Esophagus muscularis mucosa (tissue), 4 donors: ENCODE data around the gene ESR2. TPM values are rescaled to one million over a fixed set of nuclear protein-coding genes. Genes with fewer than 3 reads are reported as not detected.

Source experiments
- DNase-seq: peaks from one replicate; pipeline ENCODE4 v3.0.0-alpha.2; 2017; ENCODE audit errors: extremely low spot score
- H3K27ac ChIP-seq, 4 donors: fragments of 200-600 bp; sonication (generic); replicated peaks in 1 of 4; 1 replicate in 3 of 4; 2 replicates in 1 of 4; pipeline ENCODE4 v1.5.1; 2016 to 2019; ENCODE audit warnings: mild to moderate bottlenecking in 1 of 4
- H3K27me3 ChIP-seq, 4 donors: fragments of 200-600 bp; sonication (generic); one replicate each; pipeline versions ENCODE4 v1.5.1 to v1.6.0; 2016 to 2019
- H3K36me3 ChIP-seq, 4 donors: fragments of 200-600 bp; sonication (generic); one replicate each; pipeline ENCODE4 v1.5.1; 2016 to 2019
- H3K4me1 ChIP-seq, 4 donors: fragments of 200-600 bp; sonication (generic); one replicate each; pipeline ENCODE4 v1.5.1; 2016 to 2019
- H3K4me3 ChIP-seq, 4 donors: fragments of 200-600 bp; sonication (generic); 1 replicate in 2 of 4; 2 replicates in 2 of 4; pipeline ENCODE4 v1.5.1; 2016 to 2019; ENCODE audit warnings: mild to moderate bottlenecking in 4 of 4, moderate library complexity in 1 of 4
- H3K9me3 ChIP-seq, 4 donors: fragments of 200-600 bp; sonication (generic); 1 replicate in 3 of 4; 2 replicates in 1 of 4; pipeline ENCODE4 v1.5.1; 2016 to 2019
- CTCF ChIP-seq, 3 experiments: fragments of 200-600 bp in 2 of 3; fragments of 450-650 bp in 1 of 3; sonication (generic) in 2 of 3; IDR thresholded peaks; one replicate each; pipeline ENCODE4 v1.5.1; 2017 to 2019; ENCODE audit warnings: antibody characterized with exemption in 3 of 3, mild to moderate bottlenecking in 2 of 3, moderate library complexity in 1 of 3
- EP300 ChIP-seq: sonication (generic); formaldehyde crosslinking; IDR thresholded peaks from one replicate; pipeline ENCODE4 v1.6.1; 2017; ENCODE audit warnings: antibody characterized with exemption
- POLR2A ChIP-seq: fragments of 450-650 bp; IDR thresholded peaks from one replicate; pipeline ENCODE4 v1.6.1; 2017; ENCODE audit warnings: antibody characterized with exemption, moderate library complexity, mild to moderate bottlenecking, low read depth
- POLR2AphosphoS5 ChIP-seq, 2 donors: sonication (generic); formaldehyde crosslinking; IDR thresholded peaks; one replicate each; pipeline ENCODE4 v1.6.1; 2017; ENCODE audit warnings: antibody characterized with exemption in 2 of 2
- WGBS: methylation state at CpG from one replicate; pipeline ENCODE4 v1.1.5; 2018; 5-methylcytosine and 5-hydroxymethylcytosine counted together
- intact Hi-C: fragments of 100-400 bp; cut with DNase I; formaldehyde crosslinking; loops from one replicate; pipeline ENCODE4 v1.15.1; 2023
- total RNA-seq, 4 donors: library from RNA; depleted of rRNA; stranded (reverse); fragments of >200 nt; gene quantifications; one replicate each; pipeline versions ENCODE4 v1.1.0 to v1.2.1, GENCODE V29; 2016

Gene ESR2
- total RNA-seq, 4 donors from 2014 or later: 0.29 to 0.83 (median 0.42) TPM; not detected in 1

- Histone ChIP-seq H3K27ac (no peak overlapping the region), H3K27me3 (no peaks in the 10 kb centered on the region), H3K36me3 (peaks cover 29 to 97% (median 74%) of the 10 kb centered on the region in 4 donors), H3K9me3 (no peaks in the 10 kb centered on the region), H3K4me1 (no peaks in the 10 kb centered on the region), H3K4me3 (no peak overlapping the region)
- 96% methylated on average over 6 of the region's 6 CpGs for WGBS
- TF ChIP-seq POLR2A (no peak), EP300 (no peak), POLR2AphosphoS5 (IDR thresholded peaks at IDR 0.05) (no peak), CTCF (IDR thresholded peaks at IDR 0.05) (no peak)
- no peak for DNase-seq
- intact Hi-C loops: no loop called here
Observed at GRCh38 chr14:64126548-64126947, 167.6 kb downstream of the ESR2 start.

GRCh38 chr14:64125270-64125669, 168.9 kb downstream of the ESR2 start:
- Histone ChIP-seq H3K27ac (no peak overlapping the region), H3K4me1 (no peaks in the 10 kb centered on the region), H3K27me3 (no peaks in the 10 kb centered on the region), H3K36me3 (peaks cover 26 to 99% (median 75%) of the 10 kb centered on the region in 4 donors), H3K4me3 (no peak overlapping the region), H3K9me3 (no peaks in the 10 kb centered on the region)
- TF ChIP-seq POLR2AphosphoS5 (IDR thresholded peaks at IDR 0.05) (no peak), POLR2A (no peak), EP300 (no peak), CTCF (IDR thresholded peaks at IDR 0.05) (no peak)
- intact Hi-C loops: no loop called here
- DNase-seq: no peak
- 87% methylated on average over 2 of the region's 2 CpGs for WGBS

- no peaks in the 10 kb centered on the region for H3K27me3 ChIP-seq
- peaks cover 18 to 92% (median 65%) of the 10 kb centered on the region in 4 donors for H3K36me3 ChIP-seq
Observed at GRCh38 chr14:64123241-64123822, 170.8 kb downstream of the ESR2 start.

GRCh38 chr14:64119980-64120379, 174.2 kb downstream of the ESR2 start:
- no peak for DNase-seq
- Histone ChIP-seq H3K27ac (no peak overlapping the region), H3K4me3 (no peak overlapping the region), H3K36me3 (peaks cover 0 to 76% (median 45%) of the 10 kb centered on the region in 4 donors), H3K9me3 (no peaks in the 10 kb centered on the region), H3K4me1 (peaks cover 6 to 12% (median 7%) of the 10 kb centered on the region in 4 donors), H3K27me3 (no peaks in the 10 kb centered on the region)
- TF ChIP-seq CTCF (IDR thresholded peaks at IDR 0.05): no peak
- TF ChIP-seq EP300: no peak
- TF ChIP-seq POLR2AphosphoS5 (IDR thresholded peaks at IDR 0.05): no peak
- no peak for TF ChIP-seq POLR2A
- intact Hi-C loops: loop anchor here (10.0 kb wide), 1 partner anchor 105 kb away; no protein-coding TSS in a partner anchor

More at GRCh38 chr14:64123241-64123822, 170.8 kb downstream of the ESR2 start:
- TF ChIP-seq EP300 (no peak), POLR2A (no peak), POLR2AphosphoS5 (IDR thresholded peaks at IDR 0.05) (no peak), CTCF (IDR thresholded peaks at IDR 0.05) (no peak)
- Histone ChIP-seq H3K4me3 (no peak overlapping the region), H3K4me1 (peaks cover 0 to 5% (median 2%) of the 10 kb centered on the region in 4 donors), H3K27ac (no peak overlapping the region), H3K9me3 (no peaks in the 10 kb centered on the region)
- intact Hi-C loops: no loop called here
- WGBS: 96% methylated on average over 5 of the region's 5 CpGs
- DNase-seq: no peak

- no peak for DNase-seq
- peaks cover 0 to 76% (median 45%) of the 10 kb centered on the region in 4 donors for H3K36me3 ChIP-seq
- peaks cover 6 to 12% (median 7%) of the 10 kb centered on the region in 4 donors for H3K4me1 ChIP-seq
- no peaks in the 10 kb centered on the region for H3K9me3 ChIP-seq
- no peak for TF ChIP-seq CTCF (IDR thresholded peaks at IDR 0.05)
- no peaks in the 10 kb centered on the region for H3K27me3 ChIP-seq
- H3K27ac ChIP-seq: no peak overlapping the region
- intact Hi-C loops: loop anchor here (10.0 kb wide), 1 partner anchor 105 kb away; no protein-coding TSS in a partner anchor
- no peak overlapping the region for H3K4me3 ChIP-seq
- 100% methylated on average over 2 of the region's 2 CpGs for WGBS
Observed at GRCh38 chr14:64119500-64119899, 174.7 kb downstream of the ESR2 start.
